Hematopoietic multipotent progenitor cell treated with erythropoietin and hydrocortisone succinate and interleukin-3 and kit ligand, for 6 days (in vitro differentiated cells): ENCODE results near the gene ZEB1.
A peak's percentile ranks its signal among the peaks of the same experiment; 100 is the strongest.
"Not testable (repeated sequence)": the region's sequence is repeated elsewhere in the genome, so short reads cannot be mapped to it uniquely, and the experiment has no call there.

ENCODE experiments used
- DNase-seq: peaks from one replicate; pipeline ENCODE4 v3.0.0-alpha.2; 2015

ZEB1 gene

GRCh38 chr10:31319602-31320549, 860 bp downstream of the ZEB1 start:
- DNase-seq, result peak; percentile 44

GRCh38 chr10:31320550-31321211, 1.7 kb downstream of the ZEB1 start:
- DNase-seq, result peak; percentile 46

- peak; percentile 11 for DNase-seq
These were observed 2.5 kb downstream of the ZEB1 start for GRCh38 chr10:31321396-31321941.

GRCh38 chr10:31322647-31323046, 3.6 kb downstream of the ZEB1 start:
- DNase-seq, result peak; percentile 10

GRCh38 chr10:31340343-31340742, 21.3 kb downstream of the ZEB1 start:
- DNase-seq, result no peak

GRCh38 chr10:31341552-31341951, 22.5 kb downstream of the ZEB1 start:
- no peak for DNase-seq

DNA sequence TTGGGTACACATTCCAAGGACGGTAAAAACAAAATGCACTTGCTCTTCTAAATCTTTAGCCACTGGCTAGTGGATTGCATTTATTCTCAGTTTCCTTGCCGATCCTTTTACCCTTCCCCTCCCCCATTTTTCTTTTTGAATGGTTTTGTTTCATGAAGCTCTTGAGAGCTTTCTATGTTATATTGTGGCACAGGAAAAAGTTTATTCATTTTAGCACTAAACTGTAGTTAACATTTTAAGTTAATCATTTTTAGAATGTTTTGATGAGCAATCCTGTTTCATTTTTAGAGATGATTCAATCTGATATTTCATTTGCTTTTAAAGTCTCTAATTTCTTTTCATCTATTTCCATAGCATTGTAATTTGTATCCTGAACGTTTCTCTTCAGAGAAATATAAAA, 24.0 kb downstream of the ZEB1 start:
- DNase-seq, result no peak

GRCh38 chr10:31343551-31343950, 24.5 kb downstream of the ZEB1 start:
- DNase-seq, result no peak

- DNase-seq, result peak; percentile 22
These were observed 26.9 kb downstream of the ZEB1 start for GRCh38 chr10:31345886-31346285.

DNA sequence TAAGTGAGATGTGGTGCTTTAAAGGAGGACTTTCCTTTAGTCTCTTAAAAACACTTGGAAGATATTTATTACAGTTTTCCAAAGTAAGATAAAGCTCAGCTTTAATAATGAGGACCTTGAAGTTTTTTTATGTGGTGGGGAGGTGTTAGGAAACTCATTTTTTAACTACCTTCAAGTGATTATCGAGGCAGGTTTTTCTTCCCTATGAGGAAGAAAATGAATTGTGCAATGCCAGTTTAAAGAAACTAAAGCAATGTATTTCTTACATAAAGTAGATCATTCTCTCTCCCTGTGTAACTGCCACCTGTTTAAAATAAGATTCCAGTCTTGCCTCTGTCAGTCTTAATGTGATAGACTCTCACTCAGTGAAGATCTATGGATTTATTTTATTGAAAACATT, 27.9 kb downstream of the ZEB1 start:
- DNase-seq, result peak; percentile 18

DNA sequence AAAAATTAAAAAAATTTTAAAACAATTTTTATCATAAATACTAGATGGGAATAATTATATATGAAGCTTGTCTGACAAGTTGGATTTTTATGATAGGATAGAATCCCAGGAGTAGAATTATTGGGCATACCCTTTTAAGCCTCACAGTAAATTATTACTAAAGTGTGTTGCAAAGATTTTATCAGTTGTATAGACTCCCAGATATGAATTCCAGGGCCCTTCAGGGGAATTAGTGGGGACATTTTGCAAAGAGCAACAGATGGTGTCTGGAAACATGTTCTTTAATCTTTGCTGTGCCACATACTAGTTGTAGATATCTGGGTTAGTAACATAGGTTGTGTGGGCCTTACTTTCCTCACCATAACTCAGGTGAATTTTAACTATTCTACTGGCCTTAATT, 28.7 kb downstream of the ZEB1 start:
- DNase-seq, result no peak

- no peak for DNase-seq
These were observed 31.9 kb downstream of the ZEB1 start for GRCh38 chr10:31350891-31351290.

GRCh38 chr10:31352436-31353226, 33.6 kb downstream of the ZEB1 start:
- DNase-seq, result no peak

GRCh38 chr10:31353574-31353973, 34.6 kb downstream of the ZEB1 start:
- DNase-seq, result peak; percentile 21

GRCh38 chr10:31358688-31359330, 39.8 kb downstream of the ZEB1 start:
- DNase-seq, result no peak

GRCh38 chr10:31359979-31360378, 41.0 kb downstream of the ZEB1 start:
- peak; percentile 18 for DNase-seq

DNA sequence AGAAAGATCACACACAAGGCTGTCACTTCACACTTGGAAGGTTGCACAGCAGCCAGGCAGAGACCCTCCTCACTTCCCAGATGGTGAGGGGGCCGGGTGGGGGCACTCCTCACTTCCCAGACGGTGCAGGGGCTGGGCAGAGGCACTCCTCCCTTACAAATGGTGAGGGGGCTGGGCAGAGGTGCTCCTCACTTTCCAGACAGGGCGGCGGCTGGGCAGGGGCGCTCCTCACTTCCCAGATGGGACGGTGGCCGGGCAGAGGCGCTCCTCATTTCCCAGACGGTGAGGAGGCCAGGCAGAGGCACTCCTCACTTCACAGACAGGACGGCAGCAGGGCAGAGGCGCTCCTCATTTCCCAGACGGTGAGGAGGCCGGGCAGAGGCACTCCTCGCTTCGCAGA, 42.5 kb downstream of the ZEB1 start:
- not testable (repeated sequence) for DNase-seq

- DNase-seq, result no peak
These were observed 43.1 kb downstream of the ZEB1 start for GRCh38 chr10:31362023-31362641.

- not testable (repeated sequence) for DNase-seq
These were observed 44.7 kb downstream of the ZEB1 start for GRCh38 chr10:31363696-31364095.

- DNase-seq, result not testable (repeated sequence)
These were observed 45.2 kb downstream of the ZEB1 start for GRCh38 chr10:31364238-31364637.

- no peak for DNase-seq
These were observed 47.7 kb downstream of the ZEB1 start for GRCh38 chr10:31366703-31367102.

DNA sequence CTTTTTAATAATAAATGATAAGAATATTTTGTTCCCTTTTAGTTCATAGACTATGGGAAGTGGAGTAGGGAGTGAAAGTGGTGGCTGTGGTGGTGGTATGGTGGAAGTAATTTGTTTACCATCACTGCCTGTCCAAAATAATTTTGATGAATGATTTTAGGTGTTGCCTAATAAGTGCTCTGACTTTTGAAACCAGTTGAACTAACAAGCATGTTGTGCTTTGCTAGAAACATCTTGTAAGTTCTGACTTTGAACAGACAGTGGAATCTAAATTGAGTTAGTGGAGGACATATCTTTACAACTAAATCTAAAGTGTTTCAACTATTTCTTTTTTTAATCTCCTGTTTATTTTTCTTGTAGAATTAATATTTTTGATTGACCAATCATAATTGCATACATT, 49.7 kb downstream of the ZEB1 start:
- DNase-seq, result no peak
